Spinal cord (tissue), 10 donors: ENCODE measurements around the gene ARID2. TPM values are rescaled to one million over a fixed set of nuclear protein-coding genes. Genes with fewer than 3 reads are reported as not detected.

Experiments
- DNase-seq, 6 donors: peaks; one replicate each; pipeline versions ENCODE4 v3.0.0 to v3.0.0-alpha.2; 2013 to 2015; ENCODE audit warnings: low spot score in 6 of 6, low read depth in 4 of 6
- H3K27ac ChIP-seq: one replicate; pipeline ENCODE4 v1.5.1; 2013; ENCODE audit warnings: low read depth, low read length, control low read depth
- H3K27me3 ChIP-seq: one replicate; pipeline ENCODE4 v1.6.1; 2013; ENCODE audit warnings: low read length; ENCODE audit not compliant: control insufficient read depth, insufficient read depth
- H3K36me3 ChIP-seq: one replicate; pipeline ENCODE4 v1.6.1; 2013; ENCODE audit warnings: low read length; ENCODE audit not compliant: control insufficient read depth, insufficient read depth
- H3K4me1 ChIP-seq: one replicate; pipeline ENCODE4 v1.6.1; 2013; ENCODE audit warnings: low read length; ENCODE audit not compliant: control insufficient read depth, insufficient read depth
- H3K4me3 ChIP-seq: one replicate; pipeline ENCODE4 v1.5.1; 2013; ENCODE audit warnings: low read depth, low read length, control low read depth
- H3K9me3 ChIP-seq: one replicate; pipeline ENCODE4 v1.6.1; 2013; ENCODE audit warnings: low read length; ENCODE audit not compliant: control insufficient read depth, insufficient read depth
- WGBS: methylation state at CpG from one replicate; pipeline ENCODE4 v1.1.5; 2013; ENCODE audit warnings: missing lambda C conversion rate; ENCODE audit not compliant: insufficient coverage; 5-methylcytosine and 5-hydroxymethylcytosine counted together
- polyA plus RNA-seq, 2 donors: library from polyadenylated mRNA; unstranded; fragments of 120-200 nt; gene quantifications; one replicate each; pipeline ENCODE4 v1.2.1, GENCODE V29; 2013; ENCODE audit not compliant: insufficient read length in 2 of 2
- total RNA-seq, 2 donors: library from RNA; depleted of rRNA in 1 of 2; stranded (reverse); fragments of 120-200 nt in 1 of 2; fragments of >200 nt in 1 of 2; gene quantifications; one replicate each; pipeline versions ENCODE4 v1.2.3 to v1.2.4, GENCODE V29; 2013 to 2014
- donor health status: healthy.

Gene ARID2
- total and polyA plus RNA-seq, 4 donors = 16.3 to 53.2 (median 27.5) TPM

GRCh38 chr12:45728630-45729232, 775 bp upstream of the ARID2 start:
- Histone ChIP-seq H3K27me3 (no peaks in the 10 kb centered on the region), H3K36me3 (no peaks in the 10 kb centered on the region), H3K4me1 (no peaks in the 10 kb centered on the region), H3K27ac (peak overlapping the region; percentile 100), H3K9me3 (no peaks in the 10 kb centered on the region), H3K4me3 (peak overlapping the region; percentile 97)
- peak; percentile 88 to 99 (median 90) for DNase-seq
- under 1% methylated on average over 58 of the region's 65 CpGs for WGBS

- no peaks in the 10 kb centered on the region for H3K36me3 ChIP-seq
- H3K4me3 ChIP-seq = peak overlapping the region; percentile 97
- no peaks in the 10 kb centered on the region for H3K9me3 ChIP-seq
- H3K4me1 ChIP-seq = peaks cover 4% of the 10 kb centered on the region
- no peaks in the 10 kb centered on the region for H3K27me3 ChIP-seq
- H3K27ac ChIP-seq = peak overlapping the region; percentile 100
- 0% methylated on average over 21 of the region's 26 CpGs for WGBS
- DNase-seq = peak in 2 of 6 donors; percentile 23 to 39
Measured at GRCh38 chr12:45730084-45730347, 510 bp downstream of the ARID2 start.

- under 1% methylated on average over 57 of the region's 67 CpGs for WGBS
- no peaks in the 10 kb centered on the region for H3K36me3 ChIP-seq
- H3K4me3 ChIP-seq = peak overlapping the region; percentile 97
- no peaks in the 10 kb centered on the region for H3K9me3 ChIP-seq
- peak in 5 of 6 donors; percentile 37 to 86 (median 71) for DNase-seq
- H3K27me3 ChIP-seq = no peaks in the 10 kb centered on the region
- peaks cover 4% of the 10 kb centered on the region for H3K4me1 ChIP-seq
- peak overlapping the region; percentile 100 for H3K27ac ChIP-seq
Measured at GRCh38 chr12:45730348-45731189, 1.1 kb downstream of the ARID2 start.

GRCh38 chr12:45731190-45731775, 1.8 kb downstream of the ARID2 start:
- Histone ChIP-seq H3K4me3 (peak overlapping the region; percentile 86), H3K36me3 (no peaks in the 10 kb centered on the region), H3K27me3 (no peaks in the 10 kb centered on the region), H3K4me1 (peaks cover 4% of the 10 kb centered on the region), H3K27ac (peak overlapping the region; percentile 98), H3K9me3 (no peaks in the 10 kb centered on the region)
- 0% methylated on average over 1 of the region's 4 CpGs for whole genome bisulfite sequencing
- no peak for DNase-seq

- Histone ChIP-seq H3K36me3 (no peaks in the 10 kb centered on the region), H3K27ac (peak overlapping the region; percentile 98), H3K4me3 (peak overlapping the region; percentile 86), H3K9me3 (no peaks in the 10 kb centered on the region), H3K27me3 (no peaks in the 10 kb centered on the region), H3K4me1 (peaks cover 4% of the 10 kb centered on the region)
- DNase-seq = peak in 1 of 6 donors; percentile 4
- 33% methylated on average over 2 of the region's 5 CpGs for WGBS
Measured at GRCh38 chr12:45732250-45732649, 2.7 kb downstream of the ARID2 start.

- Histone ChIP-seq H3K36me3 (no peaks in the 10 kb centered on the region), H3K27ac (no peak overlapping the region), H3K4me1 (peaks cover 4% of the 10 kb centered on the region), H3K27me3 (no peaks in the 10 kb centered on the region), H3K4me3 (no peak overlapping the region), H3K9me3 (no peaks in the 10 kb centered on the region)
- DNase-seq = peak in 1 of 6 donors; percentile 4
Measured at GRCh38 chr12:45732936-45733335, 3.4 kb downstream of the ARID2 start.

- H3K36me3 ChIP-seq = peaks cover 4% of the 10 kb centered on the region
- no peak overlapping the region for H3K4me3 ChIP-seq
- no peak overlapping the region for H3K27ac ChIP-seq
- peaks cover 4% of the 10 kb centered on the region for H3K4me1 ChIP-seq
- H3K9me3 ChIP-seq = peaks cover 8% of the 10 kb centered on the region
- H3K27me3 ChIP-seq = no peaks in the 10 kb centered on the region
- DNase-seq = no peak
Measured at GRCh38 chr12:45737638-45738037, 8.1 kb downstream of the ARID2 start.

GRCh38 chr12:45742590-45742989, 13.1 kb downstream of the ARID2 start:
- Histone ChIP-seq H3K9me3 (peaks cover 9% of the 10 kb centered on the region), H3K4me3 (no peak overlapping the region), H3K36me3 (peaks cover 4% of the 10 kb centered on the region), H3K4me1 (no peaks in the 10 kb centered on the region), H3K27me3 (no peaks in the 10 kb centered on the region), H3K27ac (no peak overlapping the region)
- DNase-seq = no peak
- WGBS = no CpG with 5 or more reads among the region's 1 CpG

GRCh38 chr12:45743247-45743646, 13.7 kb downstream of the ARID2 start:
- WGBS = 100% methylated on average over 1 of the region's 2 CpGs
- Histone ChIP-seq H3K9me3 (peaks cover 9% of the 10 kb centered on the region), H3K27me3 (no peaks in the 10 kb centered on the region), H3K27ac (no peak overlapping the region), H3K36me3 (peaks cover 4% of the 10 kb centered on the region), H3K4me3 (no peak overlapping the region), H3K4me1 (peaks cover 2% of the 10 kb centered on the region)
- no peak for DNase-seq

- WGBS = no CpG with 5 or more reads among the region's 1 CpG
- Histone ChIP-seq H3K27me3 (no peaks in the 10 kb centered on the region), H3K36me3 (peaks cover 4% of the 10 kb centered on the region)
Measured at GRCh38 chr12:45745861-45746277, 16.4 kb downstream of the ARID2 start.

More at GRCh38 chr12:45745861-45746277, 16.4 kb downstream of the ARID2 start:
- peak in 1 of 6 donors; percentile 28 for DNase-seq
- H3K4me1 ChIP-seq = peaks cover 2% of the 10 kb centered on the region
- H3K4me3 ChIP-seq = no peak overlapping the region
- H3K9me3 ChIP-seq = peaks cover 8% of the 10 kb centered on the region
- no peak overlapping the region for H3K27ac ChIP-seq
